Measurements from ENCODE around the gene OR4D11. TPM values are rescaled to one million over a fixed set of nuclear protein-coding genes. Genes with fewer than 3 reads are reported as not detected.
"Not testable (repeated sequence)": the region's sequence is repeated elsewhere in the genome, so short reads cannot be mapped to it uniquely, and the experiment has no call there.

OR4D11 gene
- total and polyA plus RNA-seq, 2 donors (not counting 1 experiment from before 2014, with no cell fraction given), result not detected

DNA sequence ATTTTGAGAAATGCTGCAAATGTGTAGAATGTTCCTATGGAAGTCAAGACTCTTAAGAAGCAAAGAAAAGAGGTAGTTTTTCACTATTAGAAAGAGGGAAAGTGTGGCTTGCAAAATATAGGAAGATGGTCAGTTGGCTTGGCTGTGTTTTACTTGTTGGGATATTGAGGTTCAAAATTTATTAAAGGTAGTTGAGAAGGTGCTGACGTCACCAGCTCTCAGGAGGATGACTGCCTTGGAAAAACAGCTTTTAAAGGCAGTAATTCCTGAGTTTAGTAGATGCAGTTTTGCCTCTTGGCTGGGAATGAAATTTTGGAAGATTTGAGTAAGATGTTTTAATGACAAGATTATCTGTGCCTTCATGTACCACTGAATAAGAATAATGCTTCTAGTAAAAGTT lies 8.3 kb downstream of the OR4D11 start:
- DNase-seq, result no peak
- H3K36me3 ChIP-seq (replicated peaks in 1 of 2; ENCODE audit: control extremely low read depth in 1 of 2, control insufficient read depth in 1 of 2, extremely low read depth in 1 of 2, insufficient read depth in 2 of 2, low read length in 1 of 2), result no peaks in the 10 kb centered on the region
- Mint-ChIP-seq H3K4me1 (peaks cover 2% of the 10 kb centered on the region), H3K27ac (no peak overlapping the region), H3K27me3 (peaks cover 14% of the 10 kb centered on the region), H3K9me3 (ENCODE audit: insufficient read depth) (no peaks in the 10 kb centered on the region), H3K4me3 (no peak overlapping the region)
- H3K4me3 ChIP-seq (ENCODE audit: control extremely low read depth in 1 of 5, extremely low read depth in 1 of 5, insufficient read depth in 1 of 5, low read depth in 2 of 5, low read length in 4 of 5), result no peak overlapping the region
- H2AFZ ChIP-seq (ENCODE audit: insufficient read depth, low read depth, low read length, poor library complexity, severe bottlenecking), result no peak overlapping the region
- POLR2A ChIA-PET, result no interaction called here
- intact Hi-C loops (cut with micrococcal nuclease), result no loop called here
- CTCF ChIA-PET, result interaction anchor here (1.1 kb wide), 1 partner anchor 27 kb away, joined by 3 read pairs; no protein-coding TSS in a partner anchor
- TF ChIP-seq, protein P1, sequence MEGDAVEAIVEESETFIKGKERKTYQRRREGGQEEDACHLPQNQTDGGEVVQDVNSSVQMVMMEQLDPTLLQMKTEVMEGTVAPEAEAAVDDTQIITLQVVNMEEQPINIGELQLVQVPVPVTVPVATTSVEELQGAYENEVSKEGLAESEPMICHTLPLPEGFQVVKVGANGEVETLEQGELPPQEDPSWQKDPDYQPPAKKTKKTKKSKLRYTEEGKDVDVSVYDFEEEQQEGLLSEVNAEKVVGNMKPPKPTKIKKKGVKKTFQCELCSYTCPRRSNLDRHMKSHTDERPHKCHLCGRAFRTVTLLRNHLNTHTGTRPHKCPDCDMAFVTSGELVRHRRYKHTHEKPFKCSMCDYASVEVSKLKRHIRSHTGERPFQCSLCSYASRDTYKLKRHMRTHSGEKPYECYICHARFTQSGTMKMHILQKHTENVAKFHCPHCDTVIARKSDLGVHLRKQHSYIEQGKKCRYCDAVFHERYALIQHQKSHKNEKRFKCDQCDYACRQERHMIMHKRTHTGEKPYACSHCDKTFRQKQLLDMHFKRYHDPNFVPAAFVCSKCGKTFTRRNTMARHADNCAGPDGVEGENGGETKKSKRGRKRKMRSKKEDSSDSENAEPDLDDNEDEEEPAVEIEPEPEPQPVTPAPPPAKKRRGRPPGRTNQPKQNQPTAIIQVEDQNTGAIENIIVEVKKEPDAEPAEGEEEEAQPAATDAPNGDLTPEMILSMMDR (IDR thresholded peaks at IDR 0.05), result no peak
- no peak for TF ChIP-seq EZH2 (IDR thresholded peaks at IDR 0.05; ENCODE audit: borderline replicate concordance, insufficient read depth, low read depth, low read length, poor library complexity, severe bottlenecking)
- no peak for ATAC-seq (ENCODE audit: low read depth)
- no peaks in the 10 kb centered on the region for H4K20me1 ChIP-seq (ENCODE audit: control insufficient read depth, insufficient read depth, low read length, poor library complexity, severe bottlenecking)
- H3K27ac ChIP-seq (ENCODE audit: low read length in 2 of 2), result no peak overlapping the region
- peaks cover 0 to 3% (median 0%) of the 10 kb centered on the region in 3 donors for H3K9me3 ChIP-seq (ENCODE audit: control extremely low read depth in 1 of 3, control insufficient read depth in 2 of 3, insufficient read depth in 1 of 3, low read length in 2 of 3)
- 80% methylated on average over 1 of the region's 1 CpG for WGBS (ENCODE audit: insufficient coverage)
- H3K4me1 ChIP-seq (ENCODE audit: control insufficient read depth in 2 of 2, insufficient read depth in 2 of 2, low read length in 2 of 2), result peaks cover 3 to 5% of the 10 kb centered on the region in 2 donors
- H3K27me3 ChIP-seq (replicated peaks in 1 of 4; ENCODE audit: control extremely low read depth in 1 of 4, control insufficient read depth in 3 of 4, insufficient read depth in 4 of 4, low read length in 3 of 4), result peaks cover 0 to 5% (median 0%) of the 10 kb centered on the region in 4 experiments
- no peak overlapping the region for H3K9ac ChIP-seq (ENCODE audit: low read length)
- H3K79me2 ChIP-seq (ENCODE audit: control insufficient read depth, insufficient read depth, low read length), result no peaks in the 10 kb centered on the region
- H3K4me2 ChIP-seq (replicated peaks; ENCODE audit: low read depth, low read length, poor library complexity, severe bottlenecking), result no peak overlapping the region

DNA sequence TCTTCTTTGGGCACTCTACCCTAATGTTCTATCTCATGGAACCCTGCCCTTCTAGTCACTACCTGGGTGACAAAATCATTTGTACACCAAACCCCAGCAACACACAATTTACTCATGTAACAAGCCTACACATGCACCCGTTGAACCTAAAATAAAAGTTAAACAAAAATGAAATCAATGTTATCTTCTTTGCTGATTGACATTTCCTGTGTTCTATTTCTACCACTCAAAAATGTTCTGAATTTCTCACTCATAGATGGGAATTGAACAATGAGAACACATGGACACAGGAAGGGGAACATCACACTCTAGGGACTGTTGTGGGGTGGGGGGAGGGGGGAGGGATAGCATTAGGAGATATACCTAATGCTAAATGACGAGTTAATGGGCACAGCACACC lies 16.8 kb downstream of the OR4D11 start:
- H3K27me3 ChIP-seq (replicated peaks in 1 of 4; ENCODE audit: control extremely low read depth in 1 of 4, control insufficient read depth in 3 of 4, insufficient read depth in 4 of 4, low read length in 3 of 4); H3K79me2 ChIP-seq (ENCODE audit: control insufficient read depth, insufficient read depth, low read length); CTCF ChIA-PET; POLR2A ChIA-PET; H3K27ac Mint-ChIP-seq; H3K4me1 ChIP-seq (ENCODE audit: control insufficient read depth in 2 of 2, insufficient read depth in 2 of 2, low read length in 2 of 2); H3K4me2 ChIP-seq (replicated peaks; ENCODE audit: low read depth, low read length, poor library complexity, severe bottlenecking); H2AFZ ChIP-seq (ENCODE audit: insufficient read depth, low read depth, low read length, poor library complexity, severe bottlenecking); DNase-seq; H3K4me1 Mint-ChIP-seq; H4K20me1 ChIP-seq (ENCODE audit: control insufficient read depth, insufficient read depth, low read length, poor library complexity, severe bottlenecking); H3K9ac ChIP-seq (ENCODE audit: low read length); H3K9me3 Mint-ChIP-seq (ENCODE audit: insufficient read depth); H3K4me3 ChIP-seq (ENCODE audit: control extremely low read depth in 1 of 5, extremely low read depth in 1 of 5, insufficient read depth in 1 of 5, low read depth in 2 of 5, low read length in 4 of 5); intact Hi-C loops (cut with micrococcal nuclease); ATAC-seq (ENCODE audit: low read depth); H3K4me3 Mint-ChIP-seq; H3K27ac ChIP-seq (ENCODE audit: low read length in 2 of 2); H3K9me3 ChIP-seq (ENCODE audit: control extremely low read depth in 1 of 3, control insufficient read depth in 2 of 3, insufficient read depth in 1 of 3, low read length in 2 of 3); H3K36me3 ChIP-seq (replicated peaks in 1 of 2; ENCODE audit: control extremely low read depth in 1 of 2, control insufficient read depth in 1 of 2, extremely low read depth in 1 of 2, insufficient read depth in 2 of 2, low read length in 1 of 2): not testable (repeated sequence)
- H3K27me3 Mint-ChIP-seq, result peaks cover 14% of the 10 kb centered on the region
- no CpG with 5 or more reads among the region's 2 CpGs for WGBS (ENCODE audit: insufficient coverage)
